Psoas muscle (tissue), 8 donors: ENCODE measurements around the gene MRC2. TPM values are rescaled to one million over a fixed set of nuclear protein-coding genes. Genes with fewer than 3 reads are reported as not detected.

Experiments used
- ATAC-seq, 4 donors: fragments of 200-7000 bp; cut with Tn5 transposase; one replicate each; pipeline ENCODE4 v1.9.1; 2020; ENCODE audit warnings: moderate library complexity in 3 of 4, mild to moderate bottlenecking in 2 of 4
- DNase-seq, 2 donors: peaks; one replicate each; pipeline ENCODE4 v3.0.0-alpha.2; 2020
- H3K27ac ChIP-seq: fragments of 200-600 bp; one replicate; pipeline ENCODE4 v1.8.0; 2022
- H3K27me3 ChIP-seq, 3 donors: fragments of 200-600 bp in 1 of 3; one replicate each; pipeline versions ENCODE4 v1.6.1 to v1.8.0; 2013 to 2022; ENCODE audit warnings: low read length in 2 of 3, mild to moderate bottlenecking in 2 of 3, moderate library complexity in 1 of 3; ENCODE audit not compliant: insufficient read depth in 3 of 3
- H3K36me3 ChIP-seq, 2 donors: fragments of 200-600 bp in 1 of 2; one replicate each; pipeline versions ENCODE4 v1.6.1 to v1.8.0; 2013 to 2022; ENCODE audit warnings: low read depth in 1 of 2, mild to moderate bottlenecking in 1 of 2, moderate library complexity in 1 of 2; ENCODE audit not compliant: insufficient read depth in 1 of 2
- H3K4me1 ChIP-seq: fragments of 200-600 bp; one replicate; pipeline ENCODE4 v1.8.0; 2022
- H3K4me3 ChIP-seq: fragments of 200-600 bp; one replicate; pipeline ENCODE4 v1.8.0; 2022; ENCODE audit warnings: mild to moderate bottlenecking
- H3K9me3 ChIP-seq: fragments of 200-600 bp; one replicate; pipeline ENCODE4 v1.8.0; 2022
- WGBS, 3 donors: extraction: QIAGEN DNeasy Blood & Tissue Kit; methylation state at CpG; one replicate each; pipeline versions ENCODE4 v1.1.6 to v1.1.7; 2013; 5-methylcytosine and 5-hydroxymethylcytosine counted together
- intact Hi-C, 2 donors: fragments of 100-400 bp; cut with DNase I; formaldehyde crosslinking; loops; one replicate each; pipeline versions ENCODE4 v1.11.0 to v1.14.2; 2022
- polyA plus RNA-seq, 3 donors: library from polyadenylated mRNA; stranded (reverse); fragments of 200-250 nt; gene quantifications; one replicate each; pipeline ENCODE4 v1.2.3, GENCODE V29; 2013
- total RNA-seq, 4 donors: library from RNA; stranded (reverse); fragmentation: NEBNext Ultra II Directional in 2 of 4; extraction: Animal tissue kit (Norgen Biotek cat#: 25700) in 2 of 4; gene quantifications; one replicate each; pipeline versions ENCODE4 v1.2.1 to v1.2.4, GENCODE V29; 2021 to 2023
- TF ChIP-seq, protein P1 (sequence below): fragments of 200-600 bp; IDR thresholded peaks from one replicate; pipeline ENCODE4 v1.8.0; 2022; ENCODE audit warnings: antibody characterized with exemption
- donor health status: healthy with polysubstance abuse.
- donor health status: DM: no; HTN: no; CAD: no; lungs with moderate emphysema.
- donor health status: Bipolar disorder and iron deficiency.
- donor health status: healthy.
- donor health status: DM: yes; HTN: yes; CAD: no.
- donor health status: DM: no; HTN: no; CAD: no.
- donor health status: DM: no; HTN: no; CAD: no.
- donor health status: DM: yes; HTN: yes; CAD: no.

The MRC2 gene
- total and polyA plus RNA-seq, 7 donors = 3.5 to 17.5 (median 5.9) TPM

GRCh38 chr17:62680541-62681052 is 53.1 kb downstream of the MRC2 start:
- no peak for ATAC-seq
- H3K36me3 ChIP-seq = no peaks in the 10 kb centered on the region
- TF ChIP-seq, protein P1, sequence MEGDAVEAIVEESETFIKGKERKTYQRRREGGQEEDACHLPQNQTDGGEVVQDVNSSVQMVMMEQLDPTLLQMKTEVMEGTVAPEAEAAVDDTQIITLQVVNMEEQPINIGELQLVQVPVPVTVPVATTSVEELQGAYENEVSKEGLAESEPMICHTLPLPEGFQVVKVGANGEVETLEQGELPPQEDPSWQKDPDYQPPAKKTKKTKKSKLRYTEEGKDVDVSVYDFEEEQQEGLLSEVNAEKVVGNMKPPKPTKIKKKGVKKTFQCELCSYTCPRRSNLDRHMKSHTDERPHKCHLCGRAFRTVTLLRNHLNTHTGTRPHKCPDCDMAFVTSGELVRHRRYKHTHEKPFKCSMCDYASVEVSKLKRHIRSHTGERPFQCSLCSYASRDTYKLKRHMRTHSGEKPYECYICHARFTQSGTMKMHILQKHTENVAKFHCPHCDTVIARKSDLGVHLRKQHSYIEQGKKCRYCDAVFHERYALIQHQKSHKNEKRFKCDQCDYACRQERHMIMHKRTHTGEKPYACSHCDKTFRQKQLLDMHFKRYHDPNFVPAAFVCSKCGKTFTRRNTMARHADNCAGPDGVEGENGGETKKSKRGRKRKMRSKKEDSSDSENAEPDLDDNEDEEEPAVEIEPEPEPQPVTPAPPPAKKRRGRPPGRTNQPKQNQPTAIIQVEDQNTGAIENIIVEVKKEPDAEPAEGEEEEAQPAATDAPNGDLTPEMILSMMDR = no peak
- no peak for DNase-seq
- H3K27ac ChIP-seq = no peak overlapping the region
- H3K4me1 ChIP-seq = no peaks in the 10 kb centered on the region
- no peaks in the 10 kb centered on the region for H3K27me3 ChIP-seq
- intact Hi-C loops = no loop called here
- H3K9me3 ChIP-seq = no peaks in the 10 kb centered on the region
- no peak overlapping the region for H3K4me3 ChIP-seq
- WGBS, 3 donors = 76 to 84% (median 77%) methylated on average over 28 to 36 of the region's 36 CpGs

DNA sequence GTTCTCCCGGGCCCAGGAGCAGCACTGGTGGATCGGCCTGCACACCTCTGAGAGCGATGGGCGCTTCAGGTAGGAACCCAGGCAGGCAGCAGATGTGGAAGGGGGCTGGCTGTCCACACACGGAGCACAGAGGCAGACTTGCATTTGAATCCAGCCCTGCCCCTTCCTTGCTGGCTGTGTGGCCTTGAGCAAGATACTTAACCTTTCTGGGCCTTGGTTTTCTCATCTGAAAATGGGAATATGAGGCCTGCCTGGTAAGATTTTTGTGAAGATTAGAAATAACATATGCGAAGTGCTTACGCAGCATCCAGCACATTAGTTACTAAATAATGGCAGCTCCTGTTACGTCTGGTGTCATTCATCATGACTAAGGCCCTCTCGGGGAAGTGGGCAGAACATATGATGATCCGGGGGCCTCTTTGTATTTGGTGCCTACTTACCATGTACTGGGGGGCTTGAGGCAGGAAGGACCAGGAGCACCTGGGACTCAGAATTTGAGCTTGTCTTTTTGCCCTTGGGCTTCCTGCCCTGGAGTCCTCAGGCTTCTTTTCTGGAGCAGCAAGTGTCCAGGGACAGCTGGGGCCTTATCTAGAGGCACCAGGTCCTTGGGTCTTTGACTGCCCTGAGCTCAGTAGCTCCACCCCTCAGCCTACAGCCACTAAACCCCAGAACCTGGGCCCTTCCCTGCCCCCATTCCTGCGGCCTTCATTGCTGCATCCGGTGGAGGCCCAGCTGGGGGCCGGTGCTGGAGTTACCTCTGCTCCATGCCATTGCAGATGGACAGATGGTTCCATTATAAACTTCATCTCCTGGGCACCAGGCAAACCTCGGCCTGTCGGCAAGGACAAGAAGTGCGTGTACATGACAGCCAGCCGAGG is 53.8 kb downstream of the MRC2 start:
- Histone ChIP-seq H3K4me1 (no peaks in the 10 kb centered on the region), H3K9me3 (no peaks in the 10 kb centered on the region), H3K27me3 (no peaks in the 10 kb centered on the region), H3K27ac (no peak overlapping the region), H3K4me3 (no peak overlapping the region), H3K36me3 (no peaks in the 10 kb centered on the region)
- intact Hi-C loops = no loop called here
- 90 to 92% (median 90%) methylated on average over 17 of the region's 17 CpGs for WGBS, 3 donors
- DNase-seq (peak in 1 of 2 donors; percentile 20), ATAC-seq (no peak)
- TF ChIP-seq, protein P1 = no peak

DNA sequence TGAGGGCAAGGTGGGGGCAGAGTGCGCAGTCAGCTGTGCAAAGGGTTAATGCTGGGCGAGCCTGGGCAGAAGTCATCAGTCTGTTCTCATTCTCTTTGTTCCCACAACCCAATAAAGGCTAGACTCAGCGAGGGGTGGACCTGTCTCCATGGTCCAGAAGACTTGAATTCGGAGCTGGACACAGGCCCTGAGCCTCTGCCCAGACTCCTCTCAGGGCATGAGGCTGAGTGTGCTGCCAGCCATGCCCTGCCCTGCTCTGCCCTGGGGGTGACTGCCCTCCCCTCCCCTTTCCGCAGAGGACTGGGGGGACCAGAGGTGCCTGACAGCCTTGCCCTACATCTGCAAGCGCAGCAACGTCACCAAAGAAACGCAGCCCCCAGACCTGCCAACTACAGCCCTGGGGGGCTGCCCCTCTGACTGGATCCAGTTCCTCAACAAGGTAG is 54.5 kb downstream of the MRC2 start:
- H3K9me3 ChIP-seq = no peaks in the 10 kb centered on the region
- H3K4me1 ChIP-seq = no peaks in the 10 kb centered on the region
- no peaks in the 10 kb centered on the region for H3K27me3 ChIP-seq
- no peak for ATAC-seq
- DNase-seq = peak in 1 of 2 donors; percentile 16
- intact Hi-C loops = no loop called here
- WGBS, 3 donors = 87 to 92% (median 88%) methylated on average over 8 of the region's 8 CpGs
- H3K36me3 ChIP-seq = no peaks in the 10 kb centered on the region
- no peak overlapping the region for H3K4me3 ChIP-seq
- TF ChIP-seq, protein P1 = no peak
- no peak overlapping the region for H3K27ac ChIP-seq

DNA sequence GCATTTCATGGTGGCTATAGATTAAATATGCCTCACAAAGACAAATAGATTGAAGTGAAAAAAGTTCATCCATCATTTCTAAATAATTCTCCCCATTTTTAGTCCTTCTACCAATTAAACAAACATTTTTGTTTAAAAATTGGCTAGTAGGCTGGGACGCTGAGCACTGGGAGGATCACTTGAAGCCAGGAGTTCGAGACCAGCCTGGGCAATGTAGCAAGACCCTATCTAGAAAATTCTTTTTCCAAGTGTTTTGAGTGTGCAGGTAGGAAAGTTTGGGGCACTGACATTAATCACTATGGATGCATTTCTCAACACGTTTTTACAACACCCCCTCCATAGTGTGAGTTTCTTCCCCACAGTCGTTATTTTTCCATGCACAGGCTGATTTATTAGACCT is 56.7 kb downstream of the MRC2 start:
- Histone ChIP-seq H3K4me3 (no peak overlapping the region), H3K9me3 (no peaks in the 10 kb centered on the region), H3K27ac (no peak overlapping the region), H3K4me1 (no peaks in the 10 kb centered on the region), H3K27me3 (no peaks in the 10 kb centered on the region), H3K36me3 (no peaks in the 10 kb centered on the region)
- TF ChIP-seq, protein P1 = no peak
- intact Hi-C loops = no loop called here
- no peak for ATAC-seq
- no peak for DNase-seq
- WGBS, 3 donors = 90 to 95% (median 92%) methylated on average over 4 of the region's 4 CpGs
